ENCODE measurements around the gene KIAA0825.

DNA sequence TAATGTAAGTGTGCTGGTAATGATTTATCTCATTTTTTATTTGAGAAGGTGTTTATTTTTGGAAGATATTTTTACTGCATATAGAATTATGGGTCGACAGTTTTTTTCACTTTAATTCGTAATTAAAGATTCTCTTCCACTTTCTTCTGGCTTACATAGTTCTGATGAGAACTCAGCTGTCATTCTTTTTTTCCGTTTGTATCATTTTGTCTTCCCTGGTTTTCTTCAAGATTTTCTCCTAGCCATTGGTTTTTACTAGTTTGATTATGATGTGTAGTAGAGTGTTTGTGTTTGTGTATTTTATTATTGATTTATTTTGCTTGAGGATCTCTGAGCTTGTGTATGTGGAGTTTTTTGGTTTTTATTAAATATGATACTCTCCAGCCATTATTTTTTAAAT lies 21.8 kb upstream of the KIAA0825 start:
- TF ChIP-seq CTCF (conservative IDR thresholded peaks at IDR 0.05; ENCODE audit: low read depth, low read length) = no peak
- no peak for TF ChIP-seq EZH2phosphoT487 (IDR thresholded peaks at IDR 0.05; ENCODE audit: borderline replicate concordance, low read length)
- TF ChIP-seq EZH2 (IDR thresholded peaks at IDR 0.05; ENCODE audit: low read length, unreplicated experiment) = no peak

Measured in PC-3 (cell line).